HepG2 (cell line): ENCODE results near the gene METTL16. TPM values are rescaled to one million over a fixed set of nuclear protein-coding genes. Genes with fewer than 3 reads are reported as not detected.

ENCODE experiments used
- HNF4G ChIP-seq, 2 experiments: sonication (generic) in 1 of 2; formaldehyde crosslinking in 1 of 2; IDR thresholded peaks; 2 replicates each; pipeline versions ENCODE4 v1.4.0 to v1.6.1; 2011 to 2020; ENCODE audit warnings: borderline replicate concordance in 2 of 2, low read depth in 2 of 2, mild to moderate bottlenecking in 2 of 2, low read length in 1 of 2, missing genetic modification reagents in 1 of 2, moderate library complexity in 1 of 2
- NAIF1 ChIP-seq: sonication (generic); formaldehyde crosslinking; IDR thresholded peaks from 2 replicates; pipeline ENCODE4 v1.5.0; 2020; ENCODE audit warnings: mild to moderate bottlenecking, missing genetic modification reagents, borderline replicate concordance
- PRDM15 ChIP-seq: sonication (generic); formaldehyde crosslinking; IDR thresholded peaks from 2 replicates; pipeline ENCODE4 v1.4.0; 2020; ENCODE audit warnings: missing genetic modification reagents
- RXRA ChIP-seq: sonication (generic); formaldehyde crosslinking; IDR thresholded peaks from 2 replicates; pipeline ENCODE4 v1.5.1; 2020; ENCODE audit warnings: missing genetic modification reagents
- ZNF136 ChIP-seq: sonication (generic); formaldehyde crosslinking; IDR thresholded peaks from 2 replicates; pipeline ENCODE4 v1.8.1; 2022; ENCODE audit warnings: low read depth, mild to moderate bottlenecking, moderate library complexity, missing genetic modification reagents
- ZNF18 ChIP-seq: sonication (generic); formaldehyde crosslinking; IDR thresholded peaks from 2 replicates; pipeline ENCODE4 v1.8.0; 2022; ENCODE audit warnings: mild to moderate bottlenecking, missing genetic modification reagents; ENCODE audit not compliant: insufficient replicate concordance
- ZNF703 ChIP-seq: sonication (generic); formaldehyde crosslinking; IDR thresholded peaks from 2 replicates; pipeline ENCODE4 v1.5.1; 2020; ENCODE audit warnings: missing genetic modification reagents, mild to moderate bottlenecking, moderate library complexity, borderline replicate concordance
- ZNF709 ChIP-seq: sonication (generic); formaldehyde crosslinking; IDR thresholded peaks from 2 replicates; pipeline ENCODE4 v1.5.0; 2020; ENCODE audit warnings: mild to moderate bottlenecking, missing genetic modification reagents
- polyA plus RNA-seq, 8 experiments: library from polyadenylated mRNA; depleted of rRNA in 3 of 8; stranded (reverse) in 7 of 8; unstranded in 1 of 8; fragments of >200 nt; fragmentation: Illumina TruSeq in 4 of 8; extraction: Trizol in 4 of 8; gene quantifications; 2 replicates each; pipeline versions ENCODE4 v1.2.1 to v1.2.3, GENCODE V29; 2011 to 2016; ENCODE audit warnings: low read depth in 4 of 8, missing spikeins in 1 of 8, mixed read lengths in 1 of 8; ENCODE audit not compliant: insufficient read depth in 1 of 8
- total RNA-seq, 5 experiments: library from RNA; depleted of rRNA; stranded (reverse); fragments of >200 nt; fragmentation: Illumina TruSeq; extraction: Trizol; gene quantifications; 2 replicates each; pipeline ENCODE4 v1.2.3, GENCODE V29; 2016; ENCODE audit warnings: low read depth in 1 of 5

The METTL16 gene
- total and polyA plus RNA-seq, 2 of the 13 experiments (the other 11 are each of a cell fraction or from before 2014, with no cell fraction given) = 11.6 to 18.5 TPM

GRCh38 chr17:2401426-2402221 is 110.1 kb downstream of the METTL16 start (continued):
- TF ChIP-seq ZNF18 (peak; percentile 78), ZNF136 (CRISPR knock-in tag) (0 out of 2 replicates have a peak, but pooled peaks have one; percentile 20), RXRA (CRISPR knock-in tag) (peak; percentile 58), NAIF1 (CRISPR knock-in tag) (no peak), HNF4G (IDR thresholded peaks at IDR 0.05; ENCODE audit: borderline replicate concordance, low read depth, low read length) (peak; percentile 51; the same call in 1 of the 2 replicates), HNF4G (CRISPR knock-in tag; IDR thresholded peaks at IDR 0.05; ENCODE audit: borderline replicate concordance, low read depth) (no peak), ZNF709 (0 out of 2 replicates have a peak, but pooled peaks have one; percentile 19), ZNF703 (CRISPR knock-in tag) (no peak), PRDM15 (peak; percentile 98)
- TF ChIP-seq, all 625 proteins: peak for 194
